Stimulated activated CD4-positive, alpha-beta T cell treated with anti-CD3 and anti-CD28 coated beads, Interleukin-12 subunit alpha, Interleukin-12 subunit beta, amount 100 ng/mL, for 4 hours (primary cell): ENCODE data around the gene CXCL1.
"Not testable (repeated sequence)": the region's sequence is repeated elsewhere in the genome, so short reads cannot be mapped to it uniquely, and the experiment has no call there.

ENCODE experiments used
- DNase-seq: peaks from one replicate; pipeline ENCODE4 v3.0.0-alpha.2; 2020

Gene CXCL1

GRCh38 chr4:73885574-73886267, 16.5 kb downstream of the CXCL1 start:
- no peak for DNase-seq

GRCh38 chr4:73891326-73891725, 22.1 kb downstream of the CXCL1 start:
- DNase-seq, result no peak

GRCh38 chr4:73891739-73892405, 22.7 kb downstream of the CXCL1 start:
- no peak for DNase-seq

- DNase-seq, result no peak
These were observed 23.8 kb downstream of the CXCL1 start for GRCh38 chr4:73892966-73893365.

- DNase-seq, result no peak
These were observed 24.8 kb downstream of the CXCL1 start for GRCh38 chr4:73894001-73894400.

GRCh38 chr4:73895201-73896175, 26.3 kb downstream of the CXCL1 start:
- no peak for DNase-seq

- DNase-seq, result no peak
These were observed 27.2 kb downstream of the CXCL1 start for GRCh38 chr4:73896416-73896815.

- DNase-seq, result no peak
These were observed 28.4 kb downstream of the CXCL1 start for GRCh38 chr4:73897380-73898136.

GRCh38 chr4:73899338-73899737, 30.1 kb downstream of the CXCL1 start:
- not testable (repeated sequence) for DNase-seq

- no peak for DNase-seq
These were observed 31.8 kb downstream of the CXCL1 start for GRCh38 chr4:73901031-73901430.

GRCh38 chr4:73902038-73902637, 32.9 kb downstream of the CXCL1 start:
- no peak for DNase-seq

- no peak for DNase-seq
These were observed 33.8 kb downstream of the CXCL1 start for GRCh38 chr4:73902817-73903547.

- no peak for DNase-seq
These were observed 35.3 kb downstream of the CXCL1 start for GRCh38 chr4:73904491-73904890.

- no peak for DNase-seq
These were observed 39.8 kb downstream of the CXCL1 start for GRCh38 chr4:73908965-73909364.

GRCh38 chr4:73911746-73912145, 42.6 kb downstream of the CXCL1 start:
- DNase-seq, result no peak

GRCh38 chr4:73912191-73912590, 43.0 kb downstream of the CXCL1 start:
- DNase-seq, result no peak

- DNase-seq, result no peak
These were observed 44.9 kb downstream of the CXCL1 start for GRCh38 chr4:73914071-73914470.

GRCh38 chr4:73916172-73916925, 47.2 kb downstream of the CXCL1 start:
- no peak for DNase-seq

- DNase-seq, result no peak
These were observed 47.9 kb downstream of the CXCL1 start for GRCh38 chr4:73917081-73917501.

- DNase-seq, result no peak
These were observed 48.9 kb downstream of the CXCL1 start for GRCh38 chr4:73918058-73918457.

- DNase-seq, result no peak
These were observed 50.5 kb downstream of the CXCL1 start for GRCh38 chr4:73919691-73920090.
